ENCODE measurements around the gene ARFRP1. TPM values are rescaled to one million over a fixed set of nuclear protein-coding genes. Genes with fewer than 3 reads are reported as not detected.
A peak's percentile ranks its signal among the peaks of the same experiment; 100 is the strongest.

Gene ARFRP1
- total RNA-seq, 4 donors from 2014 or later: 26.9 to 35.1 (median 27.8) TPM

- no peaks in the 10 kb centered on the region for H3K27me3 ChIP-seq
- H3K27ac ChIP-seq: no peak overlapping the region
- no peak overlapping the region for H3K4me3 ChIP-seq
- DNase-seq: no peak
- TF ChIP-seq CTCF (IDR thresholded peaks at IDR 0.05 in 4 of 5, conservative IDR thresholded peaks at IDR 0.05 in 1 of 5) (no peak), POLR2A (IDR thresholded peaks at IDR 0.05) (no peak)
- H3K4me1 ChIP-seq: no peaks in the 10 kb centered on the region
- in situ Hi-C loops (cut with MboI; ENCODE audit: low sequenced_read_pairs in 4 of 4): loop anchor here in 1 of 4 donors (10.0 kb wide), 1 partner anchor 60 kb away; the partner anchor contains the start of genes RTEL1 and STMN3
- H3K9me3 ChIP-seq: no peaks in the 10 kb centered on the region
- peaks cover 0 to 65% of the 10 kb centered on the region in 2 donors for H3K36me3 ChIP-seq
- intact Hi-C loops (cut with DNase I; ENCODE audit: low total_unique reads): no loop called here
- ATAC-seq: no peak
Observed at GRCh38 chr20:63714858-63715257, 7.1 kb upstream of the ARFRP1 start.

- Histone ChIP-seq H3K27me3 (no peaks in the 10 kb centered on the region), H3K36me3 (peaks cover 0 to 48% of the 10 kb centered on the region in 2 donors), H3K4me1 (peaks cover 0 to 13% of the 10 kb centered on the region in 2 donors), H3K27ac (no peak overlapping the region), H3K9me3 (no peaks in the 10 kb centered on the region), H3K4me3 (no peak overlapping the region)
- TF ChIP-seq POLR2A (IDR thresholded peaks at IDR 0.05): no peak
- no peak for TF ChIP-seq CTCF (IDR thresholded peaks at IDR 0.05 in 4 of 5, conservative IDR thresholded peaks at IDR 0.05 in 1 of 5)
- DNase-seq (no peak), ATAC-seq (no peak)
- in situ Hi-C loops (cut with MboI; ENCODE audit: low sequenced_read_pairs in 4 of 4): loop anchor here in 1 of 4 donors (10.0 kb wide), 1 partner anchor 57 kb away; the partner anchor contains the start of genes RTEL1 and STMN3
- intact Hi-C loops (cut with DNase I; ENCODE audit: low total_unique reads): no loop called here
Observed at GRCh38 chr20:63712191-63712590, 4.4 kb upstream of the ARFRP1 start.

DNA sequence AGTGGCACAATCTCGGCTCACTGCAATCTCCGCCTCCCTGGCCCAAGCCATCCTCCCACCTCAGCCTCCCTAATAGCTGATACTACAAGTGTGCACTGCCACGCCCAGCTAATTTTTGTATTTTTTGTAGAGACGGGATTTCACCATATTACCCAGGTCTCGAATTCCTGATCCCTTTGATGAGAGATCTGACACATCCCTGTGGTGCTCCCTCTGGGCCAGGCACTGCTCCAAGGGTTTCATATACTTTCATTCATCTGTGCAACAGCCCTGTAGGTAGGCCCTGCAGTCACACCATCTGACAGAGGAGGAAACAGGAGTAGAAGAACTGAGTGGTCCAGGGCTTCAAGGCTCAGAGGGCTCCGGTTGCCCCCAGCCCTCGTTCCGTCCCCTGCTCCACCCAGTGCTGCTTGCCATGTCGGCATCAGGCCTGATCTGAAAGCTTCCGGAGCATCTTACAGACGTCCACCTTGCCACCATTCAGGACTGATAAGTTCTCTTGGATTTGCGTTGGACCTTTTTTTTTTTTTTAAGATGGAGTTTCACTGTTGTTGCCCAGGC, 3.4 kb upstream of the ARFRP1 start:
- Histone ChIP-seq H3K36me3 (peaks cover 0 to 44% of the 10 kb centered on the region in 2 donors), H3K4me3 (no peak overlapping the region), H3K27me3 (no peaks in the 10 kb centered on the region), H3K9me3 (no peaks in the 10 kb centered on the region), H3K4me1 (peaks cover 8 to 22% of the 10 kb centered on the region in 2 donors), H3K27ac (no peak overlapping the region)
- TF ChIP-seq CTCF (IDR thresholded peaks at IDR 0.05 in 4 of 5, conservative IDR thresholded peaks at IDR 0.05 in 1 of 5) (no peak), POLR2A (IDR thresholded peaks at IDR 0.05) (no peak)
- intact Hi-C loops (cut with DNase I; ENCODE audit: low total_unique reads) (no loop called here), in situ Hi-C loops (cut with MboI; ENCODE audit: low sequenced_read_pairs in 4 of 4) (loop anchor here in 1 of 4 donors (10.0 kb wide), 1 partner anchor 56 kb away; the partner anchor contains the start of genes RTEL1 and STMN3)
- DNase-seq (no peak), ATAC-seq (no peak)

DNA sequence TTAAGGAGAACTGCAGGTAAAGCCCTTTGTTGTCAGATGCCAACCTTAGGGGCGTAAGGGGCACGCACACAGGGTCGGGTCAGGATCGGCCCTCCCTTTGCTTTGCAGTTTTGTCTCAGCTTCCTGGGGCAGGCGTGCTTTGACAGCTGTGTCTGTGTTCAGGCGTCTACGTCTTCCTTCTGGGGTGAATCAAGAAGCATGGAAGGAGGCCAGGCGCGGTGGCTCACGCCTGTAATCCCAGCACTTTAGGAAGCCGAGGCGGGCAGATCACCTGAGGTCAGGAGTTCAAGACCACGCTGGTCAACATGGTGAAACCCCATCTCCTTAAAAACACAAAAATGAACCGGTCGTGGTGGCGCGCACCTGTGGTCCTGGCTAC, 1.4 kb upstream of the ARFRP1 start:
- Histone ChIP-seq H3K4me3 (peak overlapping the region in 2 of 4 donors; percentile 76 to 90), H3K4me1 (peaks cover 11 to 23% of the 10 kb centered on the region in 2 donors), H3K27ac (no peak overlapping the region), H3K9me3 (no peaks in the 10 kb centered on the region), H3K27me3 (no peaks in the 10 kb centered on the region), H3K36me3 (peaks cover 0 to 54% of the 10 kb centered on the region in 2 donors)
- TF ChIP-seq CTCF (IDR thresholded peaks at IDR 0.05 in 4 of 5, conservative IDR thresholded peaks at IDR 0.05 in 1 of 5): no peak
- TF ChIP-seq POLR2A (IDR thresholded peaks at IDR 0.05): no peak
- ATAC-seq: no peak
- in situ Hi-C loops (cut with MboI; ENCODE audit: low sequenced_read_pairs in 4 of 4) (no loop called here), intact Hi-C loops (cut with DNase I; ENCODE audit: low total_unique reads) (no loop called here)
- no peak for DNase-seq

Data from gastrocnemius medialis (tissue), 4 donors.